Measurements from ENCODE around the gene ZMYM2. TPM values are rescaled to one million over a fixed set of nuclear protein-coding genes. Genes with fewer than 3 reads are reported as not detected.
A peak's percentile ranks its signal among the peaks of the same experiment; 100 is the strongest.

Gene ZMYM2
- total and polyA plus RNA-seq, 2 of the 13 experiments (the other 11 are each of a cell fraction or from before 2014, with no cell fraction given), result 22.4 to 40.8 TPM

- TF ChIP-seq SP5 (CRISPR knock-in tag; IDR thresholded peaks at IDR 0.05; ENCODE audit: borderline replicate concordance, low read depth) (0 out of 2 replicates have a peak, but pooled peaks have one; percentile 18), ZFP36L2 (CRISPR knock-in tag; IDR thresholded peaks at IDR 0.05) (no peak), ZNF350 (CRISPR knock-in tag; IDR thresholded peaks at IDR 0.05; ENCODE audit: borderline replicate concordance, low read depth) (no peak), TARDBP (CRISPR knock-in tag; IDR thresholded peaks at IDR 0.05) (0 out of 2 replicates have a peak, but pooled peaks have one; percentile 19), ZNF430 (CRISPR knock-in tag; IDR thresholded peaks at IDR 0.05) (no peak), ZNF768 (CRISPR knock-in tag; IDR thresholded peaks at IDR 0.05) (peak; percentile 22; the same call in 1 of the 2 replicates), ASH2L (IDR thresholded peaks at IDR 0.05; ENCODE audit: insufficient read length, low read depth, low read length) (peak; percentile 2), HDAC6 (IDR thresholded peaks at IDR 0.05; ENCODE audit: low read depth, low read length) (no peak), ZNF777 (CRISPR knock-in tag; IDR thresholded peaks at IDR 0.05) (peak; percentile 89), ZMYM2 (CRISPR knock-in tag; IDR thresholded peaks at IDR 0.05) (no peak), ZNF275 (CRISPR knock-in tag; IDR thresholded peaks at IDR 0.05; ENCODE audit: borderline replicate concordance) (0 out of 2 replicates have a peak, but pooled peaks have one; percentile 20), HOXA3 (CRISPR knock-in tag; IDR thresholded peaks at IDR 0.05) (peak; percentile 60), ISX (CRISPR knock-in tag; conservative IDR thresholded peaks at IDR 0.05) (no peak), TAF1 (CRISPR knock-in tag; IDR thresholded peaks at IDR 0.05) (peak; percentile 44; the same call in 1 of the 2 replicates), ZNF691 (CRISPR knock-in tag; IDR thresholded peaks at IDR 0.05; ENCODE audit: borderline replicate concordance, low read depth) (0 out of 2 replicates have a peak, but pooled peaks have one; percentile 4)
- TF ChIP-seq, protein P1, sequence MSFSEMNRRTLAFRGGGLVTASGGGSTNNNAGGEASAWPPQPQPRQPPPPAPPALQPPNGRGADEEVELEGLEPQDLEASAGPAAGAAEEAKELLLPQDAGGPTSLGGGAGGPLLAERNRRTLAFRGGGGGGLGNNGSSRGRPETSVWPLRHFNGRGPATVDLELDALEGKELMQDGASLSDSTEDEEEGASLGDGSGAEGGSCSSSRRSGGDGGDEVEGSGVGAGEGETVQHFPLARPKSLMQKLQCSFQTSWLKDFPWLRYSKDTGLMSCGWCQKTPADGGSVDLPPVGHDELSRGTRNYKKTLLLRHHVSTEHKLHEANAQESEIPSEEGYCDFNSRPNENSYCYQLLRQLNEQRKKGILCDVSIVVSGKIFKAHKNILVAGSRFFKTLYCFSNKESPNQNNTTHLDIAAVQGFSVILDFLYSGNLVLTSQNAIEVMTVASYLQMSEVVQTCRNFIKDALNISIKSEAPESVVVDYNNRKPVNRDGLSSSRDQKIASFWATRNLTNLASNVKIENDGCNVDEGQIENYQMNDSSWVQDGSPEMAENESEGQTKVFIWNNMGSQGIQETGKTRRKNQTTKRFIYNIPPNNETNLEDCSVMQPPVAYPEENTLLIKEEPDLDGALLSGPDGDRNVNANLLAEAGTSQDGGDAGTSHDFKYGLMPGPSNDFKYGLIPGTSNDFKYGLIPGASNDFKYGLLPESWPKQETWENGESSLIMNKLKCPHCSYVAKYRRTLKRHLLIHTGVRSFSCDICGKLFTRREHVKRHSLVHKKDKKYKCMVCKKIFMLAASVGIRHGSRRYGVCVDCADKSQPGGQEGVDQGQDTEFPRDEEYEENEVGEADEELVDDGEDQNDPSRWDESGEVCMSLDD (CRISPR knock-in tag; IDR thresholded peaks at IDR 0.05; ENCODE audit: borderline replicate concordance), result peak; percentile 43; the same call in 1 of the 2 replicates
- TF ChIP-seq, protein P2, sequence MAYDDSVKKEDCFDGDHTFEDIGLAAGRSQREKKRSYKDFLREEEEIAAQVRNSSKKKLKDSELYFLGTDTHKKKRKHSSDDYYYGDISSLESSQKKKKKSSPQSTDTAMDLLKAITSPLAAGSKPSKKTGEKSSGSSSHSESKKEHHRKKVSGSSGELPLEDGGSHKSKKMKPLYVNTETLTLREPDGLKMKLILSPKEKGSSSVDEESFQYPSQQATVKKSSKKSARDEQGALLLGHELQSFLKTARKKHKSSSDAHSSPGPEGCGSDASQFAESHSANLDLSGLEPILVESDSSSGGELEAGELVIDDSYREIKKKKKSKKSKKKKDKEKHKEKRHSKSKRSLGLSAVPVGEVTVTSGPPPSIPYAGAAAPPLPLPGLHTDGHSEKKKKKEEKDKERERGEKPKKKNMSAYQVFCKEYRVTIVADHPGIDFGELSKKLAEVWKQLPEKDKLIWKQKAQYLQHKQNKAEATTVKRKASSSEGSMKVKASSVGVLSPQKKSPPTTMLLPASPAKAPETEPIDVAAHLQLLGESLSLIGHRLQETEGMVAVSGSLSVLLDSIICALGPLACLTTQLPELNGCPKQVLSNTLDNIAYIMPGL (CRISPR knock-in tag; IDR thresholded peaks at IDR 0.05; ENCODE audit: borderline replicate concordance in 1 of 2, low read depth in 1 of 2), result 0 out of 4 replicates have a peak, but pooled peaks of 1 of the 2 experiments have one; percentile 18
- TF ChIP-seq, protein P3, sequence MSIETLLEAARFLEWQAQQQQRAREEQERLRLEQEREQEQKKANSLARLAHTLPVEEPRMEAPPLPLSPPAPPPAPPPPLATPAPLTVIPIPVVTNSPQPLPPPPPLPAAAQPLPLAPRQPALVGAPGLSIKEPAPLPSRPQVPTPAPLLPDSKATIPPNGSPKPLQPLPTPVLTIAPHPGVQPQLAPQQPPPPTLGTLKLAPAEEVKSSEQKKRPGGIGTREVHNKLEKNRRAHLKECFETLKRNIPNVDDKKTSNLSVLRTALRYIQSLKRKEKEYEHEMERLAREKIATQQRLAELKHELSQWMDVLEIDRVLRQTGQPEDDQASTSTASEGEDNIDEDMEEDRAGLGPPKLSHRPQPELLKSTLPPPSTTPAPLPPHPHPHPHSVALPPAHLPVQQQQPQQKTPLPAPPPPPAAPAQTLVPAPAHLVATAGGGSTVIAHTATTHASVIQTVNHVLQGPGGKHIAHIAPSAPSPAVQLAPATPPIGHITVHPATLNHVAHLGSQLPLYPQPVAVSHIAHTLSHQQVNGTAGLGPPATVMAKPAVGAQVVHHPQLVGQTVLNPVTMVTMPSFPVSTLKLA (IDR thresholded peaks at IDR 0.05), result no peak
Measured at GRCh38 chr13:19959141-19959830, 759 bp downstream of the ZMYM2 start (continued).
